CD4-positive, alpha-beta T cell treated with Interleukin-15 for 1 hour (primary cell): ENCODE measurements around the gene COPB2.
A peak's percentile ranks its signal among the peaks of the same experiment; 100 is the strongest.
"Not testable (repeated sequence)": the region's sequence is repeated elsewhere in the genome, so short reads cannot be mapped to it uniquely, and the experiment has no call there.

ENCODE experiments used
- DNase-seq: peaks from one replicate; pipeline ENCODE4 v3.0.0-alpha.2; 2020

COPB2 gene

DNA sequence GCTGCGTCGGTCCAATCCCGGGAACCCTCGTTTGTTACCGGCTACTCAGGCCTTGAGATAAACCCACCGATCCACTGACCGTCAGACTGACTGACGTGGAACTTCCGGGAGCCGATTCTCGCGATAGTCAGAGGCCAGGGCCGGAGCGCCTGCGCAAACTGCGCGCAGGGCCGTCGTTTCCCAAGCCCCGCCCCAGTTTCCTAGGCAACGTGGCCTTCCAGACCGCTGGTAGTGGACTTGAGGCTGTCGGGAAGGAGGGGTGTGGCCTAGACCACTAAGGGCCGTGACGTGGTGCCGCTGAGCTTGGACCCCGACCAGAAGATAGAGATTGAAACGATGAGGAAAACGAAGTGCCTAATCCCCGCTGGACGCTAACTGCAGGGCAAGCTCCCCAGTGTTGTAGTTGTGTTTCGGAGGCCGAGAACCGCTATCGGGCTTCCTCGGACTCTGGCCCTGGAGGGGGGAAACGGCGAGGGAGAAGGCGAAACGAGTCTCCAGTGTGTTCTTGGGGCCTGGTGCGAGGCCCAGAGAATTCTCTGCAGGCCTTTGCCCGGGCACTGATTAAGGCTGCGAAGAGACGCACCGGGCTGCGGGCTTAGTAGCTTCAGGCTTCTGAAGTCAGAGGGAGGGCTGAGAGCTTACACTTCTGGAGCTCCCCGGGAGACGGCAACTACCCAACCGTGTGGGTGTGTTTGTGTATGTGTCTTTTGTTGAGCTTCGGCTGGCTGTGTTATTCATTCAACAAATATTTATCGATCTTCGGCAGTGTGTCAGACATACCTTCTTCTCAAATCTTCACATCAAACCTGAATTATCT is at the start of gene COPB2:
Gene COPB2 (minus strand): TSS at position 96 of the 817 bp plus-strand sequence. CDS start 97 bp downstream, outside the sequence.
- peak; percentile 97 for DNase-seq

DNA sequence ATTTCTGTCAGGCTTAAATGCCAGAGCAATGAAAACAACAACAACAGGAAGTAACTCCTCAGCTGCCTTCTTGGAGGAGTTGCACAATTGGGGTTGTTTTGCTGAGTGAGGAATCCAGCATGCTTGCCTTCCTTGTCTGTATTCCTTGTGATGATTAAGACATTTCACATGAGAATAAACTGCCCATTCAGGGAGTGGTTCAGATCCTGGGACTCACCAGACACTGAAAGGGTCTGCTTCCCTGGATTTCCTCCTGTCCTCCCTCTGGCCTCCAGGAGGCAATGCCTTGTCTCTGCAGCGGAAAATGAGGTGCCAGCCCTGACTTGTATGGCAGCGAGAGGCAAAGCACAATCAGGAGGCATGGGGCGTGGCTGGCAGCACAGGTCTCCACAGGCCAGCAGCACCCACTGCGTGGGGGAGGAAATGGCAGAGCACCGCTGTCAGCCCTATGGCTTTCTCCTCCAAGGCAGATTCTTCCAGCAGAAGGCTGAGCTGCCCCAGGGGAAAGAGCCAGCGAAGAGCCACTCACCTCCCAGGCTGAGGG is 45.4 kb upstream of the COPB2 start:
- no peak for DNase-seq

DNA sequence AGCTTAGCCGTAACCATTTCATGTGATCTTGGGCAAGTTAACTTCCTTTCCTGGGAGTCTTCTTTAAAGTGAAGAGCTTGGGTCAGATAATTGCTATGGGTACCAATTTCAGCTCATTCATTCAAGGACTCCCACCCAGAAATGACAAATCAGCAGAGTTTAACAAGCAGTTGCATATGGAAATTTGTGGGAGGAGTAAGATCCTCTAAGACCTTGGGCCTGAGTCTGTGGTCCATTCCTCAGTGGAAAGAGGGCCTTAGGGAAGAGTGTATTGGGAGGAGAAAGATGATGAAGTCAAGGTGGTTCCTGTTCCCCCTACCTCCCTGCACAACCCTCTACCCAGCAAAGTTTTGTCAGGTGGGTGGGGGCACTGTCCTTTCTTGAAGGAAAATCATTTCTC is 44.8 kb upstream of the COPB2 start:
- DNase-seq, result no peak

DNA sequence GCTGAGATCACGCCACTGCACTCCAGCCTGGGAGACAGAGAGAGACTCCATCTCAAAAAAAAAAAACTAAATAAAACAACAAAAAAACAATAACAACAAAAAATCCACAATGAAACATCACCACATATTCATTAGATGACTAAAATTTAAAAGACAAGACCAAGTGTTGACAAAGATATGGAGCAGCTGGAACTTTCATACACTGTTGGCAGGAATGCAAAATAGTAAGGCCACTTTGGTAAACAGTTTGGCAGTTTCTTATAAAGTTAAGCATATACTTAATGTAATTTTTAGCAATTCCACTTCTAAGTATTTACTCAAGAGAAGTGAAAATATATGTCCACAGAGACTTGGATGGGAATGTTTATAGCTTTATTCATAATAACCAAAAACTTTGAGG is 43.6 kb upstream of the COPB2 start:
- DNase-seq, result no peak

DNA sequence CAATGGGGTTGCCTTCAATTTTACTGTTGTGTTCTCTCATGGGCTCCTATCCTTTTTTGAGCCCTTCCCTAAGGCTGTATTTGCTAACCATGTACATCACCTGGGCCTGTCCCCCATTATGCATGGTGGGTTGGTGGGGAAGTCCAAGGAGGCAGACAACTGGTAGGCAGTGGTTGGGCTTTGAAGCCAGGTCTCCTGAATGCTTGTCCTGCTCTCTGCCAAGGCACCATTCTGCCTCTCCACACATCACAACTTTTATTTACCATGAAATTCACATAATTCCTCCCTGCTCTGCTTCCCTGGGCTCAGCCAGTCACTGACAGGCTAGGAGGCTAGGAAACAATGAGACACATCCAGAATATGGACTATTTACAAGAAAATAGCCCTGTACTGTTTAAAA is 41.0 kb upstream of the COPB2 start:
- DNase-seq, result no peak

DNA sequence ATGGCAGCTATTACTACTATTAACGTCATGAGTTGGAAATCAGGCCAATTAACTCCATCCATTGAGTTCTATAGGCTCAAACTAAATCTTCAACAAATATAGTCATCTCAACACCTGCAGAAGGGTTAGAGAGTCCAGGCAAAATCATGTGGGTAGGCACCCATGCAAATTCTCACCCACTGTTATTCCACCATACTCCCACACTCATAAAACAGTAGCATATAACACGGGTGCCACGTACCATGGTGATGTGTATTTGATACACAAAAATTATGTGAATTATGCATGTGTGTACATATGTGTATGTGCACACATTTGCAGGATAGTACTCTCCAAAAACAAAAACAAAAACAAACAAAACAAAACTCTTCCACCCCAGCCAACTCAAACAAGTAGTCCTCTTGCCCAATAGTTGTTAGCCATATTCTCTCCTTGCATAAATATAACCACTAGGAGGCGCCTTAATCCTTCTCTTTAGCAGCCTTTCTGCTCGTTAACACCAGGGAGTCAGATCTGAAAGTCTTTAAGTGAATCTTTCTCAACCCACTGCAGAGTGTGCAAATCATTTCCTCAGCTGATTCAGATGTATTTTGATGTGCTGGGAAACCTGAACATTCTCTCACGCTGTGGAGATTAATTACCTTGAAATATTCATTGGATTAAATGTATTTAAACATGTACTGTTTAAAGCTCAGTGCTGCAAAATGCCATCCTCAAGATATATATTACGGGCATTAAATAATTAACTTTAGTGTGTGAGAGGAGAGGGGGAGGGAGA is 38.0 kb upstream of the COPB2 start:
- no peak for DNase-seq

DNA sequence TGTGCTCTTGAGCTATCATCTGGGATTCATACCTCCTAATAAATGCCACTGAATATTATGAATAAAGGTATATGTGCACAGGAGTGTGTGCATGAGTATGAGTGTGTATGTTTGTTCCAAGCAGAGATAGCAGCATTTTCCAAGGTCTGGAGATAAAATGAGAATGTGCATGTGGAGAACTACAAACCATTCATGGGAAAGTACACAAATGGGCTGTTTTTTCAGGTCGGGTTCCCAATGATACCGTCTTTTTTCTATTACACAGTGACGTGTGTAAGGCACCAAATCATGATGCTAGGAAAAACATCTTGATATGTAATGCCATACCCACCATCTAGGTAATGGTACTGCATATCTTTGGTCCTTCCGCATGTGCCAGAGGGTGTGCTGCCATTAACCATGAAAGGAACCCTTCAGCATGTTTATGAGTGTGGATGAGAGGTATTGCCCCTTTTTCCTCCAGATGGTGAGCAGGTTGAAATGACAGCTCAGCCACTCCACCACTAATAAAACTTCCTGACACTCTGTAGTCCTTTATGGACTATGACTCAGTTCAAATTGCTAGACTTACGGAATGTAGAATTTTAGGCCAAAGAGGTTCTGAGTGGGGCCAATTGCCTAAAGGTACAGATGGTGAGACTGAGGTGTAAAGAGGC is 36.4 kb upstream of the COPB2 start:
- no peak for DNase-seq

DNA sequence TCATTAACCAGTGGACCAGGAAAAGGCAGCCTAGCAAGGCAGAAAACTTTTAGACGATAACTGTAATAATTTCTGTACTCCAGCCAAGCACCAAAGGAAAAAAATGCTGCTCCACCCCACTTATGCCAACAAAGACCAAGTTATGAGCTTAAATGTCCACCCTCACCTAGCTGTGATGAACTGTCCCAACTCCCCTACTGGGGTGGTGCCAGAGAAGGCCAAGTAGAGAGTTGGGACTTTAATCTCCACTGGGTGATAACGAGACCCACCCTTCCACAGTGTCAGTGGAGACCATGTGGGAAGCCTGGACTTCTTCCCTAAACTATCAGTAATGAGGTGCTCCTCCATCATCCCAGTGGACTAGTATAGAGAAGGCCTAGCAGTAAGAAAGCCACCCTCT is 33.8 kb upstream of the COPB2 start:
- DNase-seq, result no peak

DNA sequence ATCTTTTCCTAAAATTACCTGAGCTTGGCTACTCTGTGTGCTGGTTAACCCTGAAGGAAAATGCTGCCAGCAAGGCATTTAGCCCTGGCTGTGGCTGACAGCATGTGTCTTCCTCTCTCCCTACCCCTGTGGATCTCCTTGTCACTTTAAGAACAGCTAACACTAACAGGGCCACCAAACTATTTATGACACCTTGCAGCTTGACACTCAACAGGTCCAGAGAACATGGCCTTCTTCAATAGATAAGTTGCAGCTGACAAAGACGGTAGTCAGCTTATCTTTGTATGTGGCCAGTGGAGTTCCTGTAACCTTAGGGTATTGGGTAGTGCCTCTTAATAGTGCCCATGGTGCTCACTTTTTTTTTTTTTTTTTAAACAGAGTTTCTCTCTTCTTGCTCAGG is 32.0 kb upstream of the COPB2 start:
- DNase-seq, result no peak

DNA sequence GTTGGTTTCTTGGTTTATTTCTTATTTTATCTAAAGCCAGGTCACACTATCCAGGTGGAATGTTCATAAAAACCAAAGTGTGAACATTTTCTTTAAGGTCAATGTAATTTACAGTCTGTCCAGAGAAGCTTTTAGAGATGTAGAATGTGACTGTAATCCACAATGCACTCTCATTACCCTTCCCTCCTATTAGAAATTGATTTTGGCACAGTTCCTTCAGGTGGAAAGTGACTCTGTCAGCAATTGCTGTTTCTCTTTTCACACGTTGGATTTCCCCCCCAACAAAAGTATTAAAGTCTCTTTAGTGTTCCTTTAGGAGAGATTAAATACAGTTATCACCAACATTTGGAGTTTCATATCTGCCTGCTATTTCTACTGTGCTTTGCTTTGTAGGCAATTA is 31.6 kb upstream of the COPB2 start:
- DNase-seq, result no peak

DNA sequence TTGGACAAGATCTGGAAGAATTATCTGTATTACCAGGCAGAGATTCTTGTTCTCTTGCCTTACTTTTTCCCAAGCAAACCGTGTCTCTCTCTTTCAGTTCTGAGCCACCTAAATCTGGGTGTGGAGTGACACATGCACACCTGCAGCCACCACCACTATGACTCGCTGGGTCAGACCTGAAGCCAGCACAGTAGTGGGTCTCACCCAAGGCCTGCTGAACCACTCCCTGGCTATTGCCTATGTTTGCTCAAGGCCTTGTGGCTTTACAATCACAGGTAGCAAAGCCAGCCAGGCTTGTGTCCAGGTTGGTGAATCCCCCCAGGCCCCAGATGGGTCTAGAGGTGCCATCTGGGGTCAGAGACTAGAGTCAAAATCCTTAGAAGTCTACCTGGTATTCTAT is 28.7 kb upstream of the COPB2 start:
- no peak for DNase-seq

DNA sequence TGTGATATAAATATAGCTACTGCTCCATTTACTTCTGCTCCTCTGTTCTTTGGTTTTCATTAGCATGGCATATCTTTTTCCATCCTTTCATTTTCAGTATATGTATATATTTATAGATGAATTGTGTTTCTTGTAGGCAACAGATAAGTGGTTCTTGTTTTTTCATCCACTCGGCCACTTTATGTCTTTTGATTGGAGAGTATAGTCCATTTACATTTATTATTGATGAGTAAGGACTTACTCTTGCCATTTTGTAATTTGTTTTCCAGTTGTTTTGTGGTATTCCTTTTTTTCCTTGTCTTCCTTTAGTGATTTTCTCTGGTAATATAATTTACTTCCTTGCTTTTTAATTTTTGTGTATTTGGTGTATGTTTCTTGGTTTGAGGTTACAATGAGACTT is 26.8 kb upstream of the COPB2 start:
- no peak for DNase-seq

DNA sequence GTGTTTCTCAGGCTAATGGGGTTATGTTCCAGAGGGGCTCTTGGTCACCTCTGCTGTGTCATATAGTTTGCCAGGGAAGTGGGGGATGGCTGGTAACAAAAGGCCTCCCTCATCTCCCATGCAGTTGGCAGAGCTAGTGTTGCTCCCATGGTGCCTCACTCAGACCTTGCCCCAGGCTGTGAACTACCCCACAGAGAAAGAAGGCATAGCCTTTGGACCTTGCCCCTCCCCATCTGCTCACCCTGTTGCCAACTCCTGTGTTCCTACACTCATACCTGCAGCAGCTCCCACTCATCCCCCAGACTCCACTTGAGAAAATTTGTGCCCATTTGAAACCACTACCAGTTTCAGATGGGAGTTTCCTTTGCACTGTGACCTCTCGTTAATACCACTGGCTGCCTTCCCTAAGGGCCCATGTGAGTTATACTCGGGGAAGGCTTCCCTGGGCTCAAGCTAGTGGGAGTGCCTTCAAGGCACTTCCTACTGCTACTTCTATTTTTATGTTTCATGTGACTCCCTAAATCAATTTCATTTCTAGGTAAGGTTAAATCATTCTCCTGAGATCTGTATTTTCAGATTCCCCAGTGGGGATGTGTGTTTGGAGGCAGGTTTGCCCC is 25.3 kb upstream of the COPB2 start:
- DNase-seq, result no peak

DNA sequence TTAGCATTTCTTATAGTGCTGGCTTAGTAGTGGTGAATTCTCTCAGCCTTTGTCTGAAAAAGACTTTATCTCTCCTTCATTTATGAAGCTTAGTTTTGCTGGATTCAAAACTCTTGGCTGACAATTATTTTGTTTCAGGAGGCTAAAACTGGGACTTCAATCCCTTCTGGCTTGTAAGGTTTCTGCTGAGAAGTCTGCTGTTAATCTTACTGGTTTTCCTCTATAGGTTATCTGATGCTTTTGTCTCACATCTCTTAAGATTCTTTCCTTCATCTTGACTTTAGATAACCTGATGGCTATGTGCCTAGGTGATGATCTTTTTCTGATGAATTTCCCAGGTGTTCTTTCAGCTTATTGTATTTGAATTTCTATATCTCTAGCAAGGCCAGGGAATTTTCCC is 23.4 kb upstream of the COPB2 start:
- DNase-seq, result not testable (repeated sequence)

DNA sequence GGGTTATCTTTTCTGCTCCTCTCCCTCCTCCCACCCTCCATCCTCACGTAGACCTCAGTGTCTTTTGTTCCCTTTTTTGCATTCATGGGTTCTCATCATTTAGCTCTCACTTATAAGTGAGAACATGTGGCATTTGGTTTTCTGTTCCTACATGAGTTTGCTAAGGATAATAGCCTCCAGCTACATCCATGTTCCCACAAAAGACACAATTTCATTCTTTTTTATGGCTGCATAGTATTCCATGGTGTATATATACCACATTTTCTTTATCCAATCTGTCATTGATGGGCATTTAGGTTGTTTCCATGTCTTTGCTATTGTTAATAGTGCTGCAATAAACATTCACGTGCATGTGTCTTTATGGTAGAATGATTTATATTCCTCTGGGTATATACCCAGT is 11.7 kb upstream of the COPB2 start:
- DNase-seq, result not testable (repeated sequence)

DNA sequence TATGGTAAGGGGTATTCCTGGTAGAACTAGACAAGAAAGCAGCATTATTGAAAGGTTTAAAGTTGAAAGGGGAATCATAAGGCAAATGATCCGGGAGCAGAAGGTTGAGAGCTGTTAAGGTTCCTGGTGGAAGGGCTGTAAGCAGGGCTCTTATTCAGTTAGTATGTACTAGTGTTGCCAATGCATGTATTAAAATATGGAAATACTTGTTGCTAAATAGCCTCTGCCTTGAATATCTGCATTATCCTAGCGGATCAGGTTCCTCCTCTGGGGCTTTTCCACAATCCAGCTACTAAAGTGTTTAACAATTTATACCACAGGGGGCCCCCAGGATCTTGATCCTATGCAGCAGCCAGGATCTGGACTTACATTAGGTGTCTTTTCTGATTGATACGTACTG is 7.3 kb upstream of the COPB2 start:
- DNase-seq, result no peak

DNA sequence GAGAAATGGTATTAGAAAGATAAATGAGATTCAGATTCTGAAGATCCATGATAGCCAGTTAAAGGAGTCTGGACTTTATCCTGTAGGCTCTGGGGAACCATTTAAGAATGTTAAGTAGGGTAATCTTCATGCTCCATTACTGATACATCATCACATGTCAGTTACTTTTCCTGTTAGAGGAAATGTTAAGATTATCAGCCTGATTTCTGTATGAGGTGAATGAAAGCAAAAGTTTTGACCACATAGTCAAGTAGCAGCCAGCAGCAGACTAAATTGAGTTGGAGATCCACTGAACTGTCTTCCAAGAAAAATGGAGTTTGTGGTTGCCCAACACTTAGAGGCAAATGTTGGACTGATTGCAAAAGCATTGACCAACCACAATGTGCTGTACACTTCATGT is 4.7 kb upstream of the COPB2 start:
- no peak for DNase-seq

DNA sequence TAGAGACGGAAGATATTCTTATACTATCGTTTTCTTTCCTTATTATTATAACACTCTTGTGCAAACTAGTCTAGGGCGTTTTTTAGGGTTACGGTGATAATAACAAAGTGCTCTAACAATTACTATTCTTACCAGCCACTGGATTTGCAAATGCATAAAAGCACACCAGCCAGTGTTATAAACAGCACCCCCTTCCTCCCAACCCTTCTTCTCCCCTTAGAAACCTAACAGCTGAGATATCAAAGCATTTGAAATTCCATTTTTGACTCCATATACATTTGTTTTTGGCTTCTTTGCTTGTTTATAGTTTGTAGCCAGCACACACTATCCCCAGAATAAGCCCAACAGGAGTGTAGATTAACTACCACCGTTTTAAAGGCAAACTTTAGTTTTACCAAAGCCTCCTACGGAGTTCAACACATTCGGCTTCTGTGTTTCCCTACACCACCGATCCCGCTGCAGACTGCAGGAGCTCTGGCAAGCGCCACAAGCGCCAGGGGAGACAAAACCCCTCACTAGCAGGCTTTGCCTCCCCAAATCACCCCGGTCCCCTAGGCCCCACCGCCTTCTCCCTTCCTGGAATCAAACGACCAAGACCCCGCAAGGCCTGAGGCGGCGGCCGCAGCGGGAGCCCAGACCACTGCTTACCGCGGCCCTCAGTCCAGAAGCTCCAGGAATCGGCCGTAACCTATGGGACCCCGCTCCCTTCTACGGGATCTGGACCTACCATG is 461 bp downstream of the COPB2 start:
- DNase-seq, result no peak

DNA sequence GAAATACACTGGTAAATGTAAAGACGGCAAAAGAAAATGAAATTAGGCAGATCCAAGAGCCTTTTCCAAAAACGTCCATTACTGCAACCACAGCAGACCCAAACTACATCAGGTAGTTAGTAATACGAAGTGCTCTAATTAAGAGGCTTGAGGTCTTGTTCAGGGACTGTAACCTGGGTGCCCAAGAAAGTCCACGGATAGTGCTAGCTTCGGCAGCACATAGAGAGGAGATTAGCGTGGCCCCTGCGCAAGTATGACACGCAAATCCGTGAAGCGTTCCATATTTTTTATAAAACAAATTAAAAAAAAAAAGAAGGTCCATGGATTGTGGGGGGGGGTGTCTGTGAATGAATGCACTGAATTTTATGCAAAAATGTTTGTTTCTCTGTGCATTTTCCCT is 1.4 kb downstream of the COPB2 start:
- DNase-seq, result no peak

DNA sequence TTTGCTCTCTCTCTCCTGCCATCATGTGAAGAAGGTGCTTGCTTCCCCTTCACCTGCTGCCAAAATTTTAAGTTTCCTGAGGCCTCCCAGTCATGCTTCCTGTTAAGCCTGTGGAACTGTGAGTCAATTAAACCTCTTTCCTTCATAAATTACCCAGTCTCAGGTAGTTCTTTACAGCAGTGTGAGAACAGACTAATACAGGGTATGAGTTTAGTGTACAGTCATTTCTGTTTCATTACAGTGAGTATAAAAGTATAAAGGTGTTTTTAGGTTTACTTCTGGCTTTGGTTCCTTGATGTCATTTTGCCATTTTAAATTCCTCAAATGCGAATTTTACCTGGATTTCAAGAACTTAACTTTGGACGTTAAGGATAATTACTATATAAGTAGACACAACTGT is 7.2 kb downstream of the COPB2 start:
- not testable (repeated sequence) for DNase-seq

DNA sequence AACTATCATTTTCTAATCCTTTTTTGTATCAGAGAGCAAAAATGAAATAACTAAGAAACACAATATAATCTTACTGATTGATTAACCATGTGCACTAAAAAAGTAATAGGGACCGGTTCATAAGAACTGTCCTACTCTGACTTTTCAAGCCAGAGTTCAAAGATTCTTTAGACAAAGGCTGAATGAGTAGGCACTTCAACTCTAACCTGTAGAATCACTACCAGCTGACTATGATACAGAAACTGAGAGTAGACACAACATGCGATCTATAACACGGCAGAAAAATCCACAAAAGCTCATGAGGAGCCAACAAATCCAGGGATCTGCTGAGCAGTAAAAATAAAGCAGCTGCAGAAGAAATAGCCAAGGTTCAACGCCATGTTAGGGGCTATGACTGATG is 8.9 kb downstream of the COPB2 start:
- DNase-seq, result no peak

DNA sequence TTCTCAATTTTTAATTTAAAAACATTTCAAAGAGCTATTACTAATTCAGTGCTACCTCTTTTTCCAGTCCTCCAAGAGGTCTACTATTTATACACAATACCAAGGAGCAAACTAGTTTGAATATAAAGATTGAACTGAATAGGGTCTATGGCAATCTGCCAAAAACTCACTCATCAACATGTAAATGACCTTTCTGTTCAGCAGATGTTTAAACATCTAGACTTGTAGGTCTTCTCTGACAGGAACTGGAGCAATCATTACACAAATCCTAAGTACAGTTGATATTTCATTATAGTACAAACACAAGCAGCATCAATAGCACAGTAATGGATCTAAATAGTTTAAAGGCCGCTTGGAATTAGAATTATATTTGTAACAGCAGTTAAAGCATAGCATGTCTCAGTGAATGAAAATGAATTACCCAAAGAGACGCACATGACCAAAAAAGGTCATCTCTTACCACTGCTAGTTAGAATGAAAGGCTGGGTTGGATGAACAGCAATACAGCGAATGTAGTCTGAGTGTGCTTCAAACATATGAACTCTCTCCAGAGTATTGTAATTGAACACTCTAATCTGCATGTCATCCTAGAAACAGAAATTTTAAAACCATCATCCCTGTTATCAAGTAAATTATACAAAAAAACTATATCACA is 10.7 kb downstream of the COPB2 start:
- no peak for DNase-seq
